ENCODE data around the gene MBOAT1. TPM values are rescaled to one million over a fixed set of nuclear protein-coding genes. Genes with fewer than 3 reads are reported as not detected.

Gene MBOAT1
- total RNA-seq, 2 experiments from 2014 or later: 25.5 to 27.1 TPM

GRCh38 chr6:20071998-20072397 is 140.3 kb downstream of the MBOAT1 start:
- Mint-ChIP-seq H3K9me3 (peaks cover 8% of the 10 kb centered on the region), H3K27me3 (peaks cover 4% of the 10 kb centered on the region), H3K4me3 (no peak overlapping the region), H3K27ac (no peak overlapping the region), H3K4me1 (no peaks in the 10 kb centered on the region), H3K36me3 (ENCODE audit: low read depth) (no peaks in the 10 kb centered on the region)
- DNase-seq: no peak
- ChIA-PET POLR2A (no interaction called here), CTCF (no interaction called here)

GRCh38 chr6:20070047-20070446 is 142.2 kb downstream of the MBOAT1 start:
- CTCF ChIA-PET: interaction anchor here (1.3 kb wide), 1 partner anchor 54 kb away, joined by 3 read pairs; no protein-coding TSS in a partner anchor
- H3K4me3 Mint-ChIP-seq: no peak overlapping the region
- DNase-seq: no peak
- peaks cover 4% of the 10 kb centered on the region for H3K9me3 Mint-ChIP-seq
- no peaks in the 10 kb centered on the region for H3K4me1 Mint-ChIP-seq
- H3K27me3 Mint-ChIP-seq: no peaks in the 10 kb centered on the region
- H3K27ac Mint-ChIP-seq: no peak overlapping the region
- no peaks in the 10 kb centered on the region for H3K36me3 Mint-ChIP-seq (ENCODE audit: low read depth)
- POLR2A ChIA-PET: no interaction called here

GRCh38 chr6:20069021-20069522 is 143.2 kb downstream of the MBOAT1 start:
- H3K27me3 Mint-ChIP-seq: no peaks in the 10 kb centered on the region
- H3K9me3 Mint-ChIP-seq: peaks cover 4% of the 10 kb centered on the region
- CTCF ChIA-PET: no interaction called here

GRCh38 chr6:20068421-20068988 is 143.8 kb downstream of the MBOAT1 start:
- POLR2A ChIA-PET: no interaction called here
- Mint-ChIP-seq H3K4me1 (no peaks in the 10 kb centered on the region), H3K36me3 (ENCODE audit: low read depth) (no peaks in the 10 kb centered on the region), H3K9me3 (peaks cover 4% of the 10 kb centered on the region), H3K4me3 (no peak overlapping the region), H3K27me3 (no peaks in the 10 kb centered on the region), H3K27ac (no peak overlapping the region)
- CTCF ChIA-PET: no interaction called here
- DNase-seq: no peak

More at GRCh38 chr6:20069021-20069522, 143.2 kb downstream of the MBOAT1 start:
- no peaks in the 10 kb centered on the region for H3K36me3 Mint-ChIP-seq (ENCODE audit: low read depth)
- no peak overlapping the region for H3K27ac Mint-ChIP-seq
- no peaks in the 10 kb centered on the region for H3K4me1 Mint-ChIP-seq
- no peak overlapping the region for H3K4me3 Mint-ChIP-seq
- POLR2A ChIA-PET: no interaction called here
- no peak for DNase-seq

GRCh38 chr6:20061952-20062351 is 150.3 kb downstream of the MBOAT1 start:
- DNase-seq: no peak
- ChIA-PET CTCF (interaction anchor here (1.0 kb wide), 1 partner anchor 65 kb away, joined by 4 read pairs; no protein-coding TSS in a partner anchor), POLR2A (no interaction called here)
- Mint-ChIP-seq H3K27ac (no peak overlapping the region), H3K4me1 (peaks cover 12% of the 10 kb centered on the region), H3K9me3 (no peaks in the 10 kb centered on the region), H3K36me3 (ENCODE audit: low read depth) (no peaks in the 10 kb centered on the region), H3K27me3 (no peaks in the 10 kb centered on the region), H3K4me3 (no peak overlapping the region)

GRCh38 chr6:20060252-20060651 is 152.0 kb downstream of the MBOAT1 start:
- Mint-ChIP-seq H3K27me3 (no peaks in the 10 kb centered on the region), H3K36me3 (ENCODE audit: low read depth) (no peaks in the 10 kb centered on the region), H3K4me3 (no peak overlapping the region), H3K27ac (no peak overlapping the region), H3K9me3 (no peaks in the 10 kb centered on the region), H3K4me1 (peaks cover 12% of the 10 kb centered on the region)
- no peak for DNase-seq
- ChIA-PET CTCF (no interaction called here), POLR2A (no interaction called here)

GRCh38 chr6:20058912-20059311 is 153.4 kb downstream of the MBOAT1 start:
- no peak for DNase-seq
- peaks cover 12% of the 10 kb centered on the region for H3K4me1 Mint-ChIP-seq
- H3K36me3 Mint-ChIP-seq (ENCODE audit: low read depth): no peaks in the 10 kb centered on the region
- CTCF ChIA-PET: no interaction called here
- no peak overlapping the region for H3K4me3 Mint-ChIP-seq
- no peaks in the 10 kb centered on the region for H3K9me3 Mint-ChIP-seq
- no peaks in the 10 kb centered on the region for H3K27me3 Mint-ChIP-seq
- no peak overlapping the region for H3K27ac Mint-ChIP-seq
- POLR2A ChIA-PET: no interaction called here

- Mint-ChIP-seq H3K27ac (no peak overlapping the region), H3K36me3 (ENCODE audit: low read depth) (no peaks in the 10 kb centered on the region), H3K4me3 (no peak overlapping the region), H3K27me3 (no peaks in the 10 kb centered on the region), H3K4me1 (peaks cover 12% of the 10 kb centered on the region), H3K9me3 (no peaks in the 10 kb centered on the region)
- POLR2A ChIA-PET: no interaction called here
- DNase-seq: no peak
- CTCF ChIA-PET: no interaction called here
Measured at GRCh38 chr6:20058121-20058905, 154.0 kb downstream of the MBOAT1 start.

- DNase-seq: no peak
- ChIA-PET CTCF (interaction anchor here (0.9 to 1.2 kb wide), 4 partner anchors 70 to 1460 kb away, joined by 3 to 4 read pairs (median 3); no protein-coding TSS in a partner anchor), POLR2A (interaction anchor here (0.7 kb wide), 1 partner anchor 642 kb away, joined by 3 read pairs; no protein-coding TSS in a partner anchor)
- Mint-ChIP-seq H3K9me3 (no peaks in the 10 kb centered on the region), H3K27ac (no peak overlapping the region), H3K27me3 (no peaks in the 10 kb centered on the region), H3K4me1 (no peaks in the 10 kb centered on the region), H3K36me3 (ENCODE audit: low read depth) (no peaks in the 10 kb centered on the region), H3K4me3 (no peak overlapping the region)
Measured at GRCh38 chr6:20056350-20056992, 155.8 kb downstream of the MBOAT1 start.

GRCh38 chr6:20055916-20056315 is 156.4 kb downstream of the MBOAT1 start:
- no peaks in the 10 kb centered on the region for H3K9me3 Mint-ChIP-seq
- ChIA-PET CTCF (interaction anchor here (0.9 to 1.2 kb wide), 3 partner anchors 71 to 1460 kb away, joined by 3 to 4 read pairs (median 3); no protein-coding TSS in a partner anchor), POLR2A (no interaction called here)
- H3K27me3 Mint-ChIP-seq: no peaks in the 10 kb centered on the region
- no peaks in the 10 kb centered on the region for H3K4me1 Mint-ChIP-seq
- no peak overlapping the region for H3K27ac Mint-ChIP-seq
- no peak overlapping the region for H3K4me3 Mint-ChIP-seq
- H3K36me3 Mint-ChIP-seq (ENCODE audit: low read depth): no peaks in the 10 kb centered on the region
- no peak for DNase-seq

Other genes starting within 250 kb of the MBOAT1 start
- 10 to 100 TPM; 29.8 to 30.1 TPM for gene E2F3, start 189.4 kb upstream of the MBOAT1 start, total RNA-seq